Natural killer cell (primary cell): ENCODE results near the gene CFAP61. TPM values are rescaled to one million over a fixed set of nuclear protein-coding genes. Genes with fewer than 3 reads are reported as not detected.

Source experiments
- ATAC-seq, 3 donors: fragments of 150-1000 bp in 2 of 3; fragments of 200-7000 bp in 1 of 3; cut with Tn5 transposase; 1 replicate in 1 of 3; 2 replicates in 2 of 3; pipeline ENCODE4 v1.10.0; 2021; ENCODE audit warnings: mild to moderate bottlenecking in 2 of 3, moderate library complexity in 2 of 3
- DNase-seq, 2 donors: peaks; one replicate each; pipeline versions ENCODE4 v3.0.0 to v3.0.0-alpha.2; 2013 to 2021; ENCODE audit warnings: mixed read lengths in 1 of 2
- H3K27ac ChIP-seq: one replicate; pipeline ENCODE4 v1.5.1; 2013; ENCODE audit warnings: mild to moderate bottlenecking, low read length
- H3K27me3 ChIP-seq: one replicate; pipeline ENCODE4 v1.6.1; 2013; ENCODE audit warnings: low read length; ENCODE audit not compliant: control insufficient read depth, insufficient read depth
- H3K36me3 ChIP-seq: one replicate; pipeline ENCODE4 v1.6.1; 2013; ENCODE audit warnings: low read length; ENCODE audit not compliant: control insufficient read depth, insufficient read depth
- H3K4me1 ChIP-seq: one replicate; pipeline ENCODE4 v1.6.1; 2013; ENCODE audit warnings: low read length; ENCODE audit not compliant: control insufficient read depth, insufficient read depth
- H3K4me3 ChIP-seq: one replicate; pipeline ENCODE4 v1.5.1; 2013; ENCODE audit warnings: low read length
- H3K9me3 ChIP-seq: one replicate; pipeline ENCODE4 v1.6.1; 2013; ENCODE audit warnings: low read length; ENCODE audit not compliant: control insufficient read depth, insufficient read depth
- H3K27ac Mint-ChIP-seq, 2 donors: one replicate each; pipeline ENCODE4 v1.8.0; 2022; ENCODE audit warnings: mild to moderate bottlenecking in 2 of 2, mixed read lengths in 2 of 2, moderate library complexity in 1 of 2
- H3K27me3 Mint-ChIP-seq, 2 donors: one replicate each; pipeline ENCODE4 v1.8.0; 2022; ENCODE audit warnings: low read depth in 2 of 2, mixed read lengths in 2 of 2
- H3K36me3 Mint-ChIP-seq: one replicate; pipeline ENCODE4 v1.8.0; 2022; ENCODE audit warnings: mixed read lengths
- H3K4me1 Mint-ChIP-seq, 2 donors: one replicate each; pipeline ENCODE4 v1.8.0; 2022; ENCODE audit warnings: mixed read lengths in 2 of 2
- H3K4me3 Mint-ChIP-seq: one replicate; pipeline ENCODE4 v1.8.0; 2022; ENCODE audit warnings: mild to moderate bottlenecking, moderate library complexity, mixed read lengths
- H3K9me3 Mint-ChIP-seq, 2 donors: one replicate each; pipeline ENCODE4 v1.8.0; 2022; ENCODE audit warnings: mixed read lengths in 2 of 2
- CTCF ChIP-seq: fragments of 200-600 bp; IDR thresholded peaks from one replicate; pipeline ENCODE4 v1.8.0; 2022; ENCODE audit warnings: antibody characterized with exemption
- WGBS: methylation state at CpG from one replicate; pipeline ENCODE4 v1.1.7; 2013; ENCODE audit warnings: missing lambda C conversion rate; ENCODE audit not compliant: insufficient coverage; 5-methylcytosine and 5-hydroxymethylcytosine counted together
- intact Hi-C: fragments of 100-400 bp; cut with micrococcal nuclease; formaldehyde crosslinking; loops from one replicate; pipeline ENCODE4 v1.14.2; 2022
- total RNA-seq, 4 donors: library from RNA; stranded (reverse); fragments of 120-200 nt in 1 of 4; gene quantifications; one replicate each; pipeline versions ENCODE4 v1.2.3 to v1.2.4, GENCODE V29; 2013 to 2022

Gene CFAP61
- total RNA-seq, 3 donors from 2014 or later (not counting 1 experiment from before 2014, with no cell fraction given), result 1.0 to 2.1 (median 1.3) TPM

- Histone ChIP-seq H3K4me1 (peaks cover 4% of the 10 kb centered on the region), H3K27me3 (peaks cover 5% of the 10 kb centered on the region), H3K36me3 (no peaks in the 10 kb centered on the region), H3K4me3 (no peak overlapping the region), H3K9me3 (no peaks in the 10 kb centered on the region), H3K27ac (no peak overlapping the region)
- no peaks in the 10 kb centered on the region for H3K36me3 Mint-ChIP-seq
- intact Hi-C loops, result no loop called here
- peaks cover 12 to 15% of the 10 kb centered on the region in 2 donors for H3K27me3 Mint-ChIP-seq
- H3K27ac Mint-ChIP-seq, result no peak overlapping the region
- DNase-seq (no peak), ATAC-seq (no peak)
- no peak overlapping the region for H3K4me3 Mint-ChIP-seq
- WGBS, result no CpG with 5 or more reads among the region's 3 CpGs
- no peak for TF ChIP-seq CTCF
- no peaks in the 10 kb centered on the region for H3K9me3 Mint-ChIP-seq
- no peaks in the 10 kb centered on the region for H3K4me1 Mint-ChIP-seq
These were observed 222.5 kb downstream of the CFAP61 start for GRCh38 chr20:20274821-20275220.

- H3K36me3 Mint-ChIP-seq, result no peaks in the 10 kb centered on the region
- H3K9me3 ChIP-seq, result no peaks in the 10 kb centered on the region
- no peak overlapping the region for H3K27ac Mint-ChIP-seq
- TF ChIP-seq CTCF, result no peak
- H3K4me1 Mint-ChIP-seq, result no peaks in the 10 kb centered on the region
- peaks cover 4% of the 10 kb centered on the region for H3K4me1 ChIP-seq
- H3K27ac ChIP-seq, result no peak overlapping the region
- intact Hi-C loops, result no loop called here
- no peaks in the 10 kb centered on the region for H3K9me3 Mint-ChIP-seq
- H3K27me3 ChIP-seq, result peaks cover 5% of the 10 kb centered on the region
- H3K36me3 ChIP-seq, result no peaks in the 10 kb centered on the region
- ATAC-seq, result no peak
- H3K4me3 ChIP-seq, result no peak overlapping the region
- WGBS, result 85% methylated on average over 3 of the region's 5 CpGs
- peaks cover 14 to 15% of the 10 kb centered on the region in 2 donors for H3K27me3 Mint-ChIP-seq
- no peak overlapping the region for H3K4me3 Mint-ChIP-seq
- no peak for DNase-seq
These were observed 223.3 kb downstream of the CFAP61 start for GRCh38 chr20:20275636-20276035.

GRCh38 chr20:20276811-20277530 lies 224.6 kb downstream of the CFAP61 start:
- ATAC-seq (no peak), DNase-seq (no peak)
- 34% methylated on average over 26 of the region's 26 CpGs for WGBS
- H3K4me1 Mint-ChIP-seq, result no peaks in the 10 kb centered on the region
- H3K4me3 Mint-ChIP-seq, result peak overlapping the region; percentile 13
- no peak for TF ChIP-seq CTCF
- H3K9me3 Mint-ChIP-seq, result no peaks in the 10 kb centered on the region
- no peaks in the 10 kb centered on the region for H3K36me3 ChIP-seq
- H3K9me3 ChIP-seq, result no peaks in the 10 kb centered on the region
- peaks cover 15% of the 10 kb centered on the region in 2 donors for H3K27me3 Mint-ChIP-seq
- no peak overlapping the region for H3K4me3 ChIP-seq
- no peak overlapping the region for H3K27ac ChIP-seq
- H3K27me3 ChIP-seq, result peaks cover 8% of the 10 kb centered on the region
- H3K36me3 Mint-ChIP-seq, result no peaks in the 10 kb centered on the region
- H3K27ac Mint-ChIP-seq, result no peak overlapping the region
- intact Hi-C loops, result no loop called here
- peaks cover 4% of the 10 kb centered on the region for H3K4me1 ChIP-seq

- ATAC-seq, result no peak
- H3K27ac ChIP-seq, result no peak overlapping the region
- H3K4me1 ChIP-seq, result peaks cover 4% of the 10 kb centered on the region
- H3K4me3 ChIP-seq, result no peak overlapping the region
- intact Hi-C loops, result no loop called here
- peaks cover 8% of the 10 kb centered on the region for H3K27me3 ChIP-seq
- no peaks in the 10 kb centered on the region for H3K9me3 ChIP-seq
- Mint-ChIP-seq H3K4me1 (no peaks in the 10 kb centered on the region), H3K9me3 (no peaks in the 10 kb centered on the region), H3K4me3 (no peak overlapping the region), H3K27me3 (peaks cover 16 to 18% of the 10 kb centered on the region in 2 donors), H3K27ac (no peak overlapping the region), H3K36me3 (no peaks in the 10 kb centered on the region)
- no peaks in the 10 kb centered on the region for H3K36me3 ChIP-seq
- no peak for TF ChIP-seq CTCF
- DNase-seq, result no peak
- 92% methylated on average over 3 of the region's 3 CpGs for WGBS
These were observed 225.6 kb downstream of the CFAP61 start for GRCh38 chr20:20277894-20278335.
